Mesenchymal stem cell (in vitro differentiated cells and primary cell): ENCODE measurements around the gene P3H2.

ENCODE experiments used
- DNase-seq: peaks from one replicate; pipeline ENCODE4 v3.0.0-alpha.2; 2013
- H2AFZ ChIP-seq: one replicate; pipeline ENCODE4 v1.6.1; 2013; ENCODE audit warnings: low read depth, mild to moderate bottlenecking, control low read depth, inconsistent platforms, low read length, moderate library complexity
- H2AK5ac ChIP-seq: 2 replicates; pipeline ENCODE4 v1.6.1; 2013; ENCODE audit warnings: low read length, moderate library complexity, mild to moderate bottlenecking, inconsistent platforms; ENCODE audit not compliant: severe bottlenecking
- H2BK120ac ChIP-seq: one replicate; pipeline ENCODE4 v1.6.1; 2013; ENCODE audit warnings: low read depth, mild to moderate bottlenecking, inconsistent platforms, low read length, moderate library complexity
- H2BK12ac ChIP-seq, 2 experiments: one replicate each; pipeline ENCODE4 v1.6.1; 2013; ENCODE audit warnings: inconsistent platforms in 2 of 2, low read length in 2 of 2, mild to moderate bottlenecking in 2 of 2, moderate library complexity in 2 of 2, control low read depth in 1 of 2
- H2BK15ac ChIP-seq: one replicate; pipeline ENCODE4 v1.6.1; 2013; ENCODE audit warnings: mild to moderate bottlenecking, low read depth, inconsistent platforms; ENCODE audit not compliant: poor library complexity, severe bottlenecking
- H2BK5ac ChIP-seq: 2 replicates; pipeline ENCODE4 v1.6.1; 2013; ENCODE audit warnings: low read depth, mild to moderate bottlenecking, low read length, control low read depth, inconsistent platforms; ENCODE audit not compliant: poor library complexity, severe bottlenecking
- H3K14ac ChIP-seq, 2 experiments: one replicate each; pipeline ENCODE4 v1.6.1; 2013; ENCODE audit warnings: inconsistent platforms in 2 of 2, low read length in 2 of 2, control low read depth in 1 of 2, mild to moderate bottlenecking in 1 of 2, moderate library complexity in 1 of 2
- H3K18ac ChIP-seq, 2 experiments: one replicate each; pipeline ENCODE4 v1.6.1; 2013; ENCODE audit warnings: inconsistent platforms in 2 of 2, low read length in 2 of 2, control low read depth in 1 of 2, low read depth in 1 of 2, mild to moderate bottlenecking in 1 of 2
- H3K23ac ChIP-seq, 2 experiments: one replicate each; pipeline ENCODE4 v1.6.1; 2013; ENCODE audit warnings: inconsistent platforms in 2 of 2, low read length in 2 of 2, mild to moderate bottlenecking in 2 of 2, moderate library complexity in 2 of 2, control low read depth in 1 of 2
- H3K27ac ChIP-seq: 2 replicates; pipeline ENCODE4 v1.5.1; 2013; ENCODE audit warnings: mild to moderate bottlenecking, moderate library complexity, low read length, control low read depth, inconsistent platforms; ENCODE audit not compliant: poor library complexity, severe bottlenecking
- H3K27me3 ChIP-seq, 2 experiments: 2 replicates each; pipeline versions ENCODE4 v1.6.1 to v1.7.0; 2013; ENCODE audit warnings: low read length in 2 of 2, mild to moderate bottlenecking in 2 of 2, moderate library complexity in 2 of 2, control low read depth in 1 of 2, inconsistent platforms in 1 of 2; ENCODE audit not compliant: control insufficient read depth in 1 of 2, insufficient read depth in 1 of 2
- H3K36me3 ChIP-seq, 2 experiments: 2 replicates each; pipeline versions ENCODE4 v1.6.1 to v1.7.0; 2013; ENCODE audit warnings: low read length in 2 of 2, control low read depth in 1 of 2, inconsistent platforms in 1 of 2, low read depth in 1 of 2, mild to moderate bottlenecking in 1 of 2; ENCODE audit not compliant: insufficient read depth in 2 of 2, control insufficient read depth in 1 of 2
- H3K4ac ChIP-seq, 2 experiments: one replicate each; pipeline ENCODE4 v1.6.1; 2013; ENCODE audit warnings: inconsistent platforms in 2 of 2, low read length in 2 of 2, mild to moderate bottlenecking in 2 of 2, moderate library complexity in 2 of 2, control low read depth in 1 of 2, low read depth in 1 of 2
- H3K4me1 ChIP-seq: 2 replicates; pipeline ENCODE4 v1.6.1; 2013; ENCODE audit warnings: low read depth, low read length, control low read depth; ENCODE audit not compliant: control insufficient read depth, insufficient read depth
- H3K4me2 ChIP-seq: 2 replicates; pipeline ENCODE4 v1.6.1; 2013; ENCODE audit warnings: low read length, mild to moderate bottlenecking, inconsistent platforms; ENCODE audit not compliant: poor library complexity, severe bottlenecking
- H3K4me3 ChIP-seq, 2 experiments: 2 replicates each; pipeline versions ENCODE4 v1.5.1 to v1.7.0; 2013; ENCODE audit warnings: low read length in 2 of 2, mild to moderate bottlenecking in 2 of 2, control low read depth in 1 of 2, low read depth in 1 of 2; ENCODE audit not compliant: insufficient read depth in 1 of 2
- H3K79me1 ChIP-seq: replicated peaks from 2 replicates; pipeline ENCODE4 v1.6.1; 2013; ENCODE audit warnings: mild to moderate bottlenecking, control low read depth, low read length, inconsistent platforms; ENCODE audit not compliant: poor library complexity, severe bottlenecking
- H3K9ac ChIP-seq: 2 replicates; pipeline ENCODE4 v1.7.0; 2013; ENCODE audit warnings: mild to moderate bottlenecking, low read length, moderate library complexity
- H3K9me3 ChIP-seq: 2 replicates; pipeline ENCODE4 v1.7.0; 2013; ENCODE audit warnings: mild to moderate bottlenecking, low read length; ENCODE audit not compliant: control insufficient read depth
- H4K8ac ChIP-seq: one replicate; pipeline ENCODE4 v1.6.1; 2013; ENCODE audit warnings: inconsistent platforms, mild to moderate bottlenecking, low read length, moderate library complexity
- H4K91ac ChIP-seq: one replicate; pipeline ENCODE4 v1.6.1; 2013; ENCODE audit warnings: mild to moderate bottlenecking, low read length, inconsistent platforms
- WGBS: methylation state at CpG from one replicate; pipeline ENCODE4 v1.1.7; 2013; ENCODE audit warnings: mixed read lengths; 5-methylcytosine and 5-hydroxymethylcytosine counted together

The P3H2 gene

DNA sequence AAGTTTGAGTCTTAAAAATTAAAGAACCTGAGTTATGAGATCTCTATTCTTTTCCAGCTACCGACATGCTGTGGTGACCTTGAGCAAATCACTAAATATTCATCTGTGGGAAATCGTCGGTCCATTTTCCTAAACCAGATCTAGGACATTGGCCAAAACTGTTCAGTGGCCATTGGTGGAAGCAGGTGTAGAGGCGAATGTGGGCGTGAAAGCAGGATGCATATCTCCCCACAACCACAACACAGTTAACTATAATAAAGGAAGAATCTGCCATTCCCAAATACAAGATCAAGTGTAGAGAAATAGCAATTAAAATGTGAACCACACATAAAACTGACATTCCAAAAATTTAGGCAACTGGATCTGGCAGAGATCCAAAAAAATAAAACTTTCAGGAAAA lies 129.9 kb downstream of the P3H2 start:
- H3K27me3 ChIP-seq: no peaks in the 10 kb centered on the region
- H3K14ac ChIP-seq: no peak overlapping the region
- 100% methylated on average over 3 of the region's 5 CpGs for WGBS
- H3K27ac ChIP-seq: no peak overlapping the region
- no peak overlapping the region for H3K4me2 ChIP-seq
- H3K18ac ChIP-seq: no peak overlapping the region
- no peak overlapping the region for H2BK15ac ChIP-seq
- H4K91ac ChIP-seq: no peak overlapping the region
- no peaks in the 10 kb centered on the region for H3K9me3 ChIP-seq
- no peak overlapping the region for H2BK5ac ChIP-seq
- no peak overlapping the region for H2BK120ac ChIP-seq
- no peak overlapping the region for H3K9ac ChIP-seq
- no peak overlapping the region for H2AK5ac ChIP-seq
- peaks cover 2% of the 10 kb centered on the region for H3K4me1 ChIP-seq
- H3K36me3 ChIP-seq: peaks cover 0 to 12% of the 10 kb centered on the region in 2 experiments
- no peak overlapping the region for H3K23ac ChIP-seq
- no peak overlapping the region for H3K4me3 ChIP-seq
- no peak overlapping the region for H2AFZ ChIP-seq
- no peak overlapping the region for H4K8ac ChIP-seq
- no peak overlapping the region for H3K4ac ChIP-seq
- DNase-seq: no peak
- peaks cover 15% of the 10 kb centered on the region for H3K79me1 ChIP-seq
- H2BK12ac ChIP-seq: no peak overlapping the region

DNA sequence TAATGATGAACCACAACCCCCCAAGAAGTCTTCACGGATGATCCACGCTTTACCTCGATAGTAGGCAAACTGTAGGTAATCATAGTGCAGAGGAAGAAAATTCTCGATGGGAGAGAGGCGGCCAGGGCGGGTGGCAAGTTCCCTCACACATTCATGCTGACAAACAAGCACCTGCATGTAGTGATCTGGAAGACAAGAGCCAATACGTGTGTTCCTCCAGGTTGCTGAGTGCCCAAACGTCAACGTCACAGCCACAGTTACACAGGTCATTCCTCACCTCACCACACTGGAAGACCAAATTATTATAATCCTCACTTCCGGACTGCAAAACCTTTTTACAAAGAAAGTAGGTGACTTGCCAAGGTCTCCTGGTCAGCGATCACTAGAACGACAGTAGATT lies 131.8 kb downstream of the P3H2 start:
- no peak overlapping the region for H4K91ac ChIP-seq
- no peak overlapping the region for H2BK12ac ChIP-seq
- H3K18ac ChIP-seq: no peak overlapping the region
- H2BK15ac ChIP-seq: no peak overlapping the region
- H3K4me3 ChIP-seq: no peak overlapping the region
- H2AFZ ChIP-seq: no peak overlapping the region
- H2BK5ac ChIP-seq: no peak overlapping the region
- H3K23ac ChIP-seq: no peak overlapping the region
- H3K4me2 ChIP-seq: no peak overlapping the region
- no peak overlapping the region for H3K27ac ChIP-seq
- no peak overlapping the region for H3K14ac ChIP-seq
- H3K4ac ChIP-seq: no peak overlapping the region
- no peak for DNase-seq
- no peak overlapping the region for H3K9ac ChIP-seq
- 98% methylated on average over 12 of the region's 12 CpGs for WGBS
- H3K79me1 ChIP-seq: peaks cover 13% of the 10 kb centered on the region
- no peak overlapping the region for H4K8ac ChIP-seq
- H3K4me1 ChIP-seq: no peaks in the 10 kb centered on the region
- no peaks in the 10 kb centered on the region for H3K27me3 ChIP-seq
- no peak overlapping the region for H2AK5ac ChIP-seq
- no peak overlapping the region for H2BK120ac ChIP-seq
- H3K9me3 ChIP-seq: no peaks in the 10 kb centered on the region
- peaks cover 0 to 12% of the 10 kb centered on the region in 2 experiments for H3K36me3 ChIP-seq

DNA sequence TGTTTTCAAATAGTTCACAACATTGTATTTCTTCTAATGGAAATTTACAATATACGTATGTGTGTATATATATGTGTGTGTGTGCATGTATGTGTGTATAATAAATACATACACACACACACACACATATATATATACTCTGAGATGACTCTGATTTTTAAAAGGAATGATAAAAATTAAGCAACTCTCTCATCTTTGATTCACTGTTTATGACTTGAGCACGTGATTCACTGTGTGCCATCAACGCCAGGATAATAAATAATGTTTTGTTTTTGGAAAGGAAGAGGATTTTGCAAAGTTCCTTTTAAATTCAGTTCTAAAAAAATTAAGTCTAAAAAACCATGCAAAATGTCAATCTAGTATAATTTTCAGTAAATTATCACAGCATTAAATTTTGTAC lies 132.4 kb downstream of the P3H2 start:
- H3K27me3 ChIP-seq: no peaks in the 10 kb centered on the region
- no peak overlapping the region for H2BK120ac ChIP-seq
- no peak overlapping the region for H3K4ac ChIP-seq
- H2BK5ac ChIP-seq: no peak overlapping the region
- no peak overlapping the region for H2BK12ac ChIP-seq
- H3K36me3 ChIP-seq: peaks cover 0 to 12% of the 10 kb centered on the region in 2 experiments
- H3K79me1 ChIP-seq: peaks cover 13% of the 10 kb centered on the region
- no peak overlapping the region for H3K23ac ChIP-seq
- H2BK15ac ChIP-seq: no peak overlapping the region
- no peak for DNase-seq
- H3K27ac ChIP-seq: no peak overlapping the region
- H4K91ac ChIP-seq: no peak overlapping the region
- no peak overlapping the region for H4K8ac ChIP-seq
- no peaks in the 10 kb centered on the region for H3K9me3 ChIP-seq
- H3K4me3 ChIP-seq: no peak overlapping the region
- no peaks in the 10 kb centered on the region for H3K4me1 ChIP-seq
- no peak overlapping the region for H2AK5ac ChIP-seq
- H3K14ac ChIP-seq: no peak overlapping the region
- no peak overlapping the region for H2AFZ ChIP-seq
- H3K9ac ChIP-seq: no peak overlapping the region
- WGBS: no CpG with 5 or more reads among the region's 3 CpGs
- H3K4me2 ChIP-seq: no peak overlapping the region
- H3K18ac ChIP-seq: no peak overlapping the region

DNA sequence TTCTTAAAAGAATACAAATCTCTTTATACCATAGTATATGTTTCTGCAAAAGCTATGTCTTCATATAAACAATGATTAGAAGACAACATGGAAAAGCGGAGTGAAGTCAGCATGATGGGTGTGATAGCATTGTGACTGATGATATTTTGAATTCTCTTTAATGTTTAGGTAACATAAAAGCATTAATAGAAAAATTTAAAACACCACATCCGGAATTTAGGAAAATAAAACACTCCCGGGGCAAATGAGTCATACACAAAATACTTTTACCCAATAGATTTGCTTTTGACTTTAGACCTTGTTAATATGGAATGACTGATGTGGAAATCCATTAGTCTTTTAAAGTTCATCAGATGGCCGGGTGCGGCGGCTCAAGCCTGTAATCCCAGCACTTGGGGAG lies 134.7 kb downstream of the P3H2 start:
- Histone ChIP-seq H2BK120ac (no peak overlapping the region), H3K4me3 (no peak overlapping the region), H2AFZ (no peak overlapping the region), H3K27me3 (no peaks in the 10 kb centered on the region), H3K9me3 (no peaks in the 10 kb centered on the region), H3K4me1 (no peaks in the 10 kb centered on the region), H3K79me1 (peaks cover 11% of the 10 kb centered on the region), H3K14ac (no peak overlapping the region), H4K8ac (no peak overlapping the region), H4K91ac (no peak overlapping the region), H3K4me2 (no peak overlapping the region), H2BK5ac (no peak overlapping the region), H3K27ac (no peak overlapping the region), H2BK15ac (no peak overlapping the region), H2BK12ac (no peak overlapping the region), H3K23ac (no peak overlapping the region), H3K18ac (no peak overlapping the region), H3K9ac (no peak overlapping the region), H2AK5ac (no peak overlapping the region), H3K36me3 (peaks cover 0 to 9% of the 10 kb centered on the region in 2 experiments), H3K4ac (no peak overlapping the region)
- no peak for DNase-seq
- WGBS: 85% methylated on average over 3 of the region's 6 CpGs
